ENCODE data around the gene DNASE2B.
"Not testable (repeated sequence)": the region's sequence is repeated elsewhere in the genome, so short reads cannot be mapped to it uniquely, and the experiment has no call there.

The DNASE2B gene

DNA sequence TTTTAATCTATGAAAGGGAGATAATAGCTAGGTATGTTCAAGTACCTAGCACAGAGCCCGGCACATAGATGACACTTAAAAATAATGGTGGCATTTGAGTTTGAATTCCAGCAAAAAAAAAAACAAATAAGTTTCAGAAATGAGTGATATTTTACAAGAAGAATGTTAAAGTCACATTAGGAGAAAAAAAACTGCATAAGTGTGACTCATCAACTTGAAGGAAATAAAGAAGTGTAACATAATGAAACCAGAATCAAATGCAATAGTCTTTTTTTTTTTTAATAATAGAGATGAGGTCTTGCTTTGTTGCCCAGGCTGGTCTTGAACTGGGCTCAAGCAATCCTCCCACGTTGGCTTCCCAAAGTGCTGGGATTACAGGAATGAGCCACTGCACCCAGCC lies 17.1 kb downstream of the DNASE2B start:
- DNase-seq, result no peak

DNA sequence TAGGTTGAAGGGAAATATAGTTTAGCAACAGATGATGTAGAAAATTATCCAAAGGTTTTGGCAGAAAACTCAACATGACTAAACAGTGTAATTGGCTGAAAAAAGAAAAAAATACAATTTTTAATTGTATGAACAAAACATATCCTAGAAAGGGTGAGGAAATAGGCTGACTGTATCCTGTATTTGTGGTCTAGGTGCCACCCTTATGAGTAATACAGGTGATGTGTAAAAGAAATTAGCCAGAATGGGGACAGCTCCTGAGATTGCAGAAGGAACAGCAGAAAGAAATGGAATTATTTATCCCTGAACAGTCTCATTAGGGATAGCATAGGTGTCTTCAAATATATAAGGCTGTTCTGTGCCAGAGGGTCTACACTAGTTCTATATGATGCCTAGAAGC lies 24.6 kb downstream of the DNASE2B start:
- DNase-seq, result no peak

DNA sequence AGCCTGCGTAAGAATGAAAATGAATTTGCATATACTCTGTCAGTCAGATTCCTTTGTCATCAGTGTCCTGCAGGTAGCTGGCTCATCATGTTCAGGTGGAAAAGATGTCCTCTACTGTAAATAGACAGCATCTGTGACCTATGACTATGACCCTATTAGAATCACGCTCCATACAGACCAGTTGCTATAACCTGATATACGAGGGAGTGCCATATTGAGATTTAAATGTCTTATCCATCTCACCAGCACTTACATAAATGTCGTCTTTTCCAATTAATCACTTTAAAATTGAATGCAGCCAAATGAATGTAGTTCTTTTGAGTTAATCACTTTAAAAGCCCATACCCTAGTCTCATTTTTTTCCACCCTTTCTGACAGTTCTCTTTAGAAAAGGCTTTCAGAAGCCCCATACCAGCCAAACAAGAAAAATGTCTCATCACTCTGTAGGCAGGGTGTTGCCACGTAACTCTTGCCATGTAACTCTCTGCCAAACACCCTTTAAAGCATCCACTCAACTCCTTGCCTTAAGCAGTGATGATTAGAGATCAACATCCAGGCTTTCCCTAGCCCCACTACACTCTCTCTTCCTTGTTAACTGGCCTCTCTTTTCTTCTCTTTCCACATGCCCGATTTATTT lies 26.3 kb downstream of the DNASE2B start:
- DNase-seq, result no peak

DNA sequence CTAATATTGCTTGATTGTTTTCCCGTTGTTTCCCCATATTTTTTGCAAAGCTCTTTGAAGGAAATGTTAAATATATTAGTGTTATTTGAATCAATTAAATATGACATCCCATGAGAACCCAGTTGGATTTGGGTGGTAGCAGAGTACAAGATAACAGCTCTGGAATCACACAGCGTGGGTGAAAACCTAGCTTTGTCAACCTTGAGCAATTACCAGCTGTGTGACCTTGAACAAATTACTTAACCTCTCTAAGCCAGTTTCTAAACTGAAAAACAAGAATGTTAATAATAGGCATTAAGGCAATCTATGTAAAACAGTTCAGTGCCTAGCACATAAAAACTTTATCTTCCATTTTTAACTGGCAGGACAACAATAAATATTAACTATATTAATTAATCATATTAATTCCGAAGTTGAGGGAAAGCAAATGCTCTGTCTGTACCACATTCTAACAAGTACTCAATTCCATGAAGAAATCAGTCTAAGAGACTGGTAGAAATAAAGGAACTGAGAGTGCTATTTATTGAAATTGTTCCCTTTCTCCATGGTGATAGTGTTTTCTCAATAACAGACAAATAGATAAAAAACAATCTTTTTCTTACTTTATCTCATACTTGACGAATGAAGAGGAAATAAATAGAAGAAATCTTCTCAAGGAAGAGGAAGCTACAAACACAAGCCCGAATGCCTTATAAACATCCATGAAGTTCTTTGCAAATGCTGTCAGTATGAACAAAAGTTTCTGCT lies 27.0 kb downstream of the DNASE2B start:
- DNase-seq, result no peak

DNA sequence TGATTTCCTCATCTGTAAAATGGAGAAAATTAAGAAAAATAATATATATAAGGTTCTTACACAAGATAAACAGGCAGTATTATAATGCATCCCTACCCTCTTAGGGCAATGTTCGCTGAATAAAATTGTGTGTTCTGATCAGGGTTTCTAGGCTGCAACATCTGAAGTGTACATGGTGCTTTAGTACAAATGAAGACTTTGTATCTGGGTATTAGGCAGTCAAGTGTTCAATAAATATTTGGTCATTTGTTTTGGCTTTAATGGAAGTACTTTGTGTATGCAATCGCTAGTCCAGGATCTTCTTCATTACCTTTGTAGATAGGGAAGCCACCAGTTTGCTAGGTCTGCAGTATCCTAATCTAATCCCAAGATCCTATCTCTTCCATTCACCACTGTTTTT lies 28.1 kb downstream of the DNASE2B start:
- no peak for DNase-seq

DNA sequence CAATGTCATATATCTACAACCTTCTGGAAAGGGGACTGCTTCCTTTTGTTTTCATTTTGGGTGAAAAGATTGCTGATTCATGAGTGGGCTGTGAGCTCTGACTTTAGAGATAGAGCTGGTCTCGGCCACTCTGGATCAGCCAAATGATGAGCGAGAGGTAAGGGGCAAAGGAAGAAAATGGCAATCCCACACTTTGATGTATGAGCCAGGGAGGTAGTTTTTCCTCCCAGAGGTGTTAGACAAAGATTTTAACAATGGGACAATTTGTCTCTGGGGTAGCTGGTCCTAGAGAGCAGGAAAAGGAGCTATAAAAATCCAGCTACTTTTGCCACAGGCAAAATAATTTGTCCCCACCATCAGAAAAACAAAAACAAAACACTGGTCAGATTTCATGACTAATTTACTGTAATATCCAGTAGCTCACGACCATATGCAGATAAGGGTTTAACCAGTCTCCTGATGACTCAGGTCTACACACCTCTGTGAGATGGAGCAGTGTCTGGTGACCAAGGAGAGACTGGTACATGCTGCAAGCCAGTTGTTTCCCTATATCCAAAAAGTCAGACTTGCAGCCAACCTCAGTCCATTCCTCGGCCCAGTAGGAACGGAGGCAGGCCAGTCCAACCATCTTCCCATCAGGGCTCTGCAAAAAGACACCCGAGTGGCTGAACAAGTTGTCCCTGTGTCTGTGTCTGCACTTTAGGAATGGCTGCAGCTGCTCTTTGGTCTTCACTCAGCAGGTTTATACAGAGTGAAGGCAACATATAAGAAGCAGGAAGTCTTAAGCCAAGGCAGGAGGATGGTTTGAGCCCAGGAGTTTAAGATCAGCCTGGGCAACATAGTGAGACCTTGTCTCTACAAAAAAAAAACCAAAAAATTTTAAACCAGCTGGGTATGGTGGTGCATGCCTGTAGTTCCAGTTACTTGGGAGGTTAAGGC lies 29.2 kb downstream of the DNASE2B start:
- DNase-seq, result no peak

DNA sequence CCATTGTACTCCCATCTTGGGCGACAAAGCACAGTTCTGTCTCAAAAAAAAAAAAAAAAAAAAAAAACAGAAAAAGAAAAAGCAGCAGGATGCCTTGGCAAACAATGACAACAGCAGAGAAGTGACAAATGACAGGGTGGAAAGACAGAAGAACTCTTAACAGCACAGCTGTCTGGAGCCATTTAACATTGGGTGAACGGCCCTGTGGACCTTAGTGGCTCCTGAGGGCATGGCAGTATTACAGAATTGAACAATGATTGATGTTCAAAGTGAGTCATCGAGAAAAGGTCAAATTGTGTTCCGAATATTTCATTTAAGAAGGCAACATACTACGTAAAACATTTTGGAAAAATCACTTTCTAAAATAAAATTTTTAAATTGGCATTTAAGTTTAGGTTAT lies 30.0 kb downstream of the DNASE2B start:
- DNase-seq, result no peak

DNA sequence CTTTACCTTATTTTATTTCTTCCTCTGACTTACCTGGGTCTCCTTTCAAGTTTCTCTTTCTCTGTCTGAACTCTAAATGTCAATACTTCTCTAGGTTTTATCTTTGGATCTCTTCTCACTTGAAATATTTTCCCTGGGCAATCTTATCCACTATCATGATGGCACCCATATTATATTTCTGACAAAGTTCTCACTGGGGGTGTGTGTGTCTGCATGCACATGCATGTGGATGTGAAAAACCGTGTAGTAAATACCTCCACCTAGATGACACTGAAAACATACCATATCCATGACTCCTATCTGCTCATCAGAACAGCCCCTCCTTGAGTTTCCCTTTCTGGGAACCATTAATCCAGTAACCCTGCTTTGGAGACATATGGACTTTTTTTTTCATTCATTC lies 30.9 kb downstream of the DNASE2B start:
- DNase-seq, result no peak

DNA sequence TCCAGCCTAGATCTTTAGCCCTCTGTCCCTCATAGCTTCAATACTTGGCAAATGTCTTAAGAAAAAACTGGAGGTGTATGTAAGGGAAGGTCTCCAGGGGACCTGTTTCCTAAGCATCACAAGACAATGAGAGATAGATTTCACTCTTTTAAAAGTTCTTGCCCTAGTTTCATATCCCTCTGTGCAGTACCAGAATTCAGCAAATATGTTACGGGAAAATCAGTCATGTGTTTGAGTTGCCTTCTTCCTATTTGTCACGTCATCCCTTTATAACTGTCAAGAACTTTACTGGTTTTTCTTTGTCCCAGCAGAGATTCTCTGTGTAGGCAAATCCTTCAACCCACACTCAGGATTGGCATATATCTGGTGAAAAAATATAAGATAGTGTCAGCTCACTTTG lies 32.3 kb downstream of the DNASE2B start:
- DNase-seq, result no peak

DNA sequence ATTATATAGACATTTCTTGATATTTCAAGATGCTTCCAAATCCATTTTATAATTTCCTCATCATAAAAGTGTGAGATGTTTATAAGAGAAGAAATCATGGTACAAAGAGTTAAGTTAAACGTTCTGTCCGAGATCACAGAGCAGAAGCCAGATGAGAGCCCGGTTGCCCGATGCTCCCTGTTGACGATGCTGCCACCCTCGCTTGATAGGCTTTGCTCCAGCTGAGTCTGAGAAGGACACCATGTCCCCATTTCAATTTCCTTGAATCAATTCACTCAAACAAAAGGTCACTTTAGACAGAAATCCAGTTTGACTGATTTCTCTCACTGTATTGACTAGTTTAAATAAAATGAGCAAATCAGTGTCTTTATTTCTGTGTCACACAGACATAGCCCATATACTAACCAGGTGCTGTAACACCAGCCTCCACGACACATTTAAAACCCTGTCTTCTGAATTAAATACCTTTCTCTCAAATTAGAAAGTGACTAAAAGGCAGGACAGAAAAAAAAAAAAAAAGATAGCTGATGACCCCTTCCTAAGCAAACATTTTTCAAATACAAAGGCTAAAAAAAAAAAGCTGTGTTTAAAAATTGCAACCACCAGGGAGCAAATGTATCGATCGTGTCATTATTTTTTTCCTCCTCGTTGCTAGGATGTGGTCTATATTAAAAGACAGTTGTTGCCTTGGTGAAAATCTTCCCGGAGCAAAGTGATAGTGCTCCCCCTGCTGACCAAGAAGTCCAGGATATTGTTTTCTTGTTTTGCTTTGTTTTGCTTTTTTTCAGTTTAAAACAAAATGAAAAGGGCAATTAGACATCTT lies 35.2 kb downstream of the DNASE2B start:
- DNase-seq, result peak; percentile 77 to 86

DNA sequence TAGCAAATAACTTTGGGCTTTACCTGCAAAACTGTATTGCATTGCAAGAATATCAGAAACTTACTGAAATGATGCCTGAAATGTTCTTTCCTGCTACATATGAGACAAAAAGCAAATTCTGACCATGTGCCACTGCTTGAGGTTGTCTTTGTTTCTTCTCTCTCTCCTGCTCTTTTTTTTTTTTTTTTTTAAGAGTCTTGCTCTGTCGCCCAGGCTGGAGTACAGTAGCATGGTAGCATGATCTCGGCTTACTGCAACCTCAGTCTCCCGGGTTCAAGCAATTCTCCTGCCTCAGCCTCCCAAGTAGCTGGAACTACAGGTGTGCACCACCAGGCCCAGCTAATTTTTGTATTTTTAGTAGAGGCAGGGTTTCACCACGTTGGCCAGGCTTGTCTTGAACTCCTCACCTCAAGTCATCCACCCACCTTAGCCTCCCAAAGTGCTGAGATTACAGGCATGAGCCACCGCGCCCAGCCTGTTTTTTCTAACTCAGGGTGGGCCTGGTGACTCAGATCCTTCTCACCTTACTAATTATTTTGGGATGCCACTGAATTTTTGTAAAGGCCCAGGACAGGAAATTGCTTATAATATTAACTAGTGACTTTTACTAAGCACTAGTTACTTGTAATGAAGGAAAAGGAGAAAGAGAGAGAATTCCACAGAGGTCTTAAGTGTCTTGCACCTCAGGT lies 35.9 kb downstream of the DNASE2B start:
- DNase-seq, result no peak

DNA sequence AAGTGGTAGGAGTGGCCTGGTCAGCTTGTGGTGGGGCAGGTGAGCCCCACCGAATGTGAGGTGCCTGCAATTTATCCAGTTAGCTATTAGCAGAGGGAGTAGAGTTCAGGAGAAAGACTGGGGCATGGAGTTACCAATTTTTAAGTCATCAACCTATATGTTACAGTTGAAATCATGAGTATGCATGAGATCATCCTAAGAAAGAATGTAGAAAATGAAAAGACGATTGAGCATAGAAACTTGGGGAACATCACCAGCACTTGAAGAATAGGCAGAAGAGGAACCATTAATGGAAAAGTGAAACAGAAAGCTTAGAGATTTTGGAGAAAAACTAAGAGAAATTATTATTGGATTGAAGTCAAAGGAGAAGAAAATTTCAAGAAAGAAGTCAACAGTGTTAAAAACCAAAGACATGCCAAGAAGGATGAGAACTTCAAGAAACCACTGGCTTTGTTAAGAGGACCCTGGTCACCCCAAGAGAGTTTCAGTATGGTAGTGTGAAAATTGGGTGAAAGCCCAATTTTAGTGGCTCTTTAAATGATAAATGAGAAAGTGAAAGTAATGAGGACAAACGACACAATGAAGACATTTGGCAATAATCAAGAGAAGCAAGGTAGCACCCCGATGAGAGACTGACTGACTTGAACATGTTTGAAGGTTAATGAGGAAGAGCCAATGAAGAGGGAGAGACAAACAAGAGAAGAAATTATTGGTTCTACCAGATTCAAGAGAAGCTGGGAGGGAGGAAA lies 36.7 kb downstream of the DNASE2B start:
- DNase-seq, result peak in 1 of 2 donors; percentile 54

DNA sequence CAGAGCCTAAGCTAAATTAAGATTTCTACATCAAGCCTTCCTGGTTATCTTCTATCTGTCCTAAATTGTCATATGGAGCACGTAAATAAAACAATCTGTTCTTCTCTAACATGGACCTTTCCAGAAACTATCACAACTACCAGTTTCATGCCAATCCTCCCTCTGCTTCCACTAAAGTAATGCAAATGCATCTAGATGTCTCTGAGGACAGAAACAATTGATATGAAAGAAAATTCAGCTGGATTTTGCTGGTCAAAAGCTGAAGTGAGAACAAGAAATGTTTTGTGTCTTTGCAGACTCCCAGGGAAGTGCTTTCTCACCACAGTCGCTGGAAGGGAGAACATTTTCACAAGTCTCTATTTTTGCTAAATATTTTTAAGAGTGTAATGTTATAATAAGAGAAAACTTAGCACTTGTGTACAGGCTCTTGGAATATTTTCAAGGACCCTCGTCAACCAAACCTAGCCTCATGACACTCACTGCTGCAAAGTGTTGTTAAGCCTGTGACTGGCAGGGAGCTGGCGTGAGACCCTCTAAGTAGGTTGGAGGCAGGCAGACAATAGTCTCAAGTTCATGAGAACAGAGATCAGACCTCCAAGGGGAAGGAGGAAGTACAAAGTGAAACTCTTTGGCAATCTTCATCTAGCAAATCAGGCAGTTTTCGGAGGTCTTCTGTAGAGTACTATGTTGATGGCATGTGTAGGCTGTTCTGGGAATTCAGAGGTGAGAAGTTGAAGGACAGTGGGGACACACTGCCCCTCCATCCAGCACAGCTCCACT lies 38.8 kb downstream of the DNASE2B start:
- peak in 1 of 2 donors; percentile 20 for DNase-seq

DNA sequence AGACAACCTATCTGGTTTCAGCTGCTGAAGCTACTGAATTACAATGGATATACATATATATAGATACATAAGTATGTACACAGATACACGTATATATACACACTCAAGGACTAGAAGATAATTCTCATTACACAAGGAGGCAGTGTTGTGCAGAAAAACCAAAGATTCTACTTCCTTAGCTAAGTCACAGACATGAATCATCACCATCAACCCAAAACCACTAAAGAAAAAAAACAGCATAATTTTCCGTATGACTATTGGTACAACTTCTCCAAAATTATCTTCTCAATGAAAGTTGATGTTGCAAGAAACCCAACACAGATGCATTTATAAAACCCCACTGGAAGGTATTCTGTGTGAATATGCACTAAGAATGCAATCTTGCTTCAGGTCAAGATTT lies 44.0 kb downstream of the DNASE2B start:
- peak in 1 of 2 donors; percentile 87 for DNase-seq

DNA sequence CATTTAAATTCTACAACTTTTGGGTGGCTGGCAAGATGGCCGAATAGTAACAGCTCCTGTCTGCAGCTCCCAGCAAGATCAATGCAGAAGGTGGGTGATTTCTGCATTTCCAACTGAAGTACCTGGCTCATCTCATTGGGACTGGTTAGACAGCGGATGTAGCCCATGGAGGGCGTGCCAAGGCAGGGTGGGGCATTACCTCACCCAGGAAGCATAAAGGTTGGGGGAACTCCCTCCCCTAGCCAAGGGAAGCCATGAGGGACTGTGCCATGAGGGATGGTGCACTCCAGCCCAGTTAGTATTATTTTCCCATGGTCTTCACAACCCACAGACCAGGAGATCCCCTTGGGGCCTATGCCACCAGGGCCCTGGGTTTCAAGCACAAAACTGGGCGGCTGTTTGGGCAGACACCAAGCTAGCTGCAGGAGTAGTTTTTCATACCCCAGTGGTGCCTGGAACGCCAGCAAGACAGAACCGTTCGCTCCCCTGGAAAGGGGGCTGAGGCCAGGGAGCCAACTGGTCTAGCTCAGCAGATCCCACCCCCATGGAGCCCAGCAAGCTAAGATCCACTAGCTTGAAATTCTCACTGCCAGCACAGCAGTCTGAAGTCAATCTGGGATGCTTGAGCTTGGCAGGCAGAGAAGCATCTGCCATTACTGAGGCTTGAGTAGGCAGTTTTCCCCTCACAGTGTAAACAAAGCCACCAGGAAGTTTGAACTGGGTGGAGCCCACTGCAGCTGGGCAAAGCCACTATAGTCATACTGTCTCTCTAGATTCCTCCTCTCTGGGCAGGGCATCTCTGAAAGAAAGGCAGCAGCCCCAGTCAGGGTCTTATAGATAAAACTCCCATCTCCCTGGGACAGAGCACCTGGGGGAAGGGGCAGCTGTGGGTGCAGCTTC lies 44.7 kb downstream of the DNASE2B start:
- DNase-seq, result peak in 1 of 2 donors; percentile 51

DNA sequence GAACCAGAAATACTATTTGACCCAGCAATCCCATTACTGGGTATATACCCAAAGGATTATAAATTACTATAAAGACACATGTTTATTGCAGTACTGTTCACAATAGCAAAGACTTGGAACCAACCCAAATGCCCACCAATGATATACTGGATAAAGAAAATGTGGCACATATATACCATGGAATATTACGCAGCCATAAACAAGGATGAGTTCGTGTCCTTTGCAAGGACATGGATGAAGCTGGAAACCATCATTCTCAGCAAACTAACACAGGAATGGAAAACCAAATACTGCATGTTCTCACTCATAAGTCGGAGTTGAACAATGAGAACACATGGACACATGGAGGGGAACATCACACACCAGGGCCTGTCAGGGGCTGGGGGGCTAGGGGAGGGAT lies 50.4 kb downstream of the DNASE2B start:
- DNase-seq, result not testable (repeated sequence)

DNA sequence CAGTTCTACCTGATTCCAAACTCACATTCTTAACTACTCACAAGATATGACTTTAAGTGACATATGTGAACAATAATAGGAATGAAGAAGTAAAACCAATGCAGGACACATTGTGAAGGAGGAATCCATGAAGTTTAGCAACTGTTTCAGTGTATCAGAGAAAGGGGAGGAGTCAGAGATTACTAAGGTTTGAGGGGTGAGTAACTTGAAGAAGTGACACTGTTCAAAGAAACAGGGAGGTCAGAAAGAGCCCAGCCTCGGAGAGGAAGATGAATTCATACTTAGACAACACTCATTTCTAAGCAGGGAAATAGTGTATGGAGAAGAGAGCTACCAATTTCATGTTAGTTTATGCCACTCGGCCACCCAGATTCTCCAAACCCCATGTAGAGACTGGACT lies 52.6 kb downstream of the DNASE2B start:
- no peak for DNase-seq

DNA sequence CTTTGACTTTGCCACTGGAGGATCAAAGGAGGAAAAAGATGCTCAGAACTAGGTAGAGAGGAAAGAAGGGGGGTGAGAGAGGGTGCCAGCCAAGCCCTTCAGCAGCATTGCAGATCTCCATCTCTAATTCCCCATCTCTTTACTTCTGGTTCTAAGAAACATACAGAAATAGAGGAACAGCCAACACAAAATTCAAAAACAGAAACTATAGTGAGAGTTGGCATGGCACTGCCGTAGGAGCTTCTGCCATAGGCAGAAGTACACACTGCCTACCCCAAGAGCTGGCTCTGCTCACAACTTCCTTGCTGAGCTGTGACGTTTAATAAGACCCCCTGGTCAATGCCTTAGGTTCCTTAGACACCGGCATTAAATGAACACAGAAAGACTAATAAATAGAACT lies 54.2 kb downstream of the DNASE2B start:
- DNase-seq, result no peak

DNA sequence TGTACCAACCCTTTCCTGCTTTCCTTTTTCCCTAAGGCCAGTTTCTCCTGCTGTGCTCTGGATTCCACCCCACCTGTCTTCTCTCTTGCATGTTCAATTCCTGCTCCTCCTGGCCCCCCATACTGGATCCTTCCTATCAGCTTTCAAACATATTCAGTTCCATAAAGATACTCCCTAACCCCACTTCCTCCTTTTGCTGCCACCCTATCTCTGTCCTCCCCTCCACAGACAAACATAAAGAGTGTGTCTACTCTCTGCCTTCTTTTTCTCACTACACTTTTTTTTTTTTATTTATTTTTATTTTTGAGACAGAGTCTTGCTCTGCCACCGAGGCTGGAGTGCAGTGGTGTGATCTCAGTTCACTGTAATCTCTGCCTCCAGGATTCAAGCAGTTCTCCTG lies 63.8 kb downstream of the DNASE2B start:
- DNase-seq, result no peak

Measured in CD4-positive, alpha-beta T cell treated with Interleukin-4 for 1 hour (primary cell).